GM18517 (cell line): ENCODE measurements around the gene TYW1B.
"Not testable (repeated sequence)": the region's sequence is repeated elsewhere in the genome, so short reads cannot be mapped to it uniquely, and the experiment has no call there.

Source experiments
- ATAC-seq: cut with Tn5 transposase; IDR thresholded peaks from one replicate; pipeline ENCODE4 v1.9.1; 2021; ENCODE audit warnings: mild to moderate bottlenecking, moderate library complexity; ENCODE audit not compliant: unreplicated experiment

The TYW1B gene

DNA sequence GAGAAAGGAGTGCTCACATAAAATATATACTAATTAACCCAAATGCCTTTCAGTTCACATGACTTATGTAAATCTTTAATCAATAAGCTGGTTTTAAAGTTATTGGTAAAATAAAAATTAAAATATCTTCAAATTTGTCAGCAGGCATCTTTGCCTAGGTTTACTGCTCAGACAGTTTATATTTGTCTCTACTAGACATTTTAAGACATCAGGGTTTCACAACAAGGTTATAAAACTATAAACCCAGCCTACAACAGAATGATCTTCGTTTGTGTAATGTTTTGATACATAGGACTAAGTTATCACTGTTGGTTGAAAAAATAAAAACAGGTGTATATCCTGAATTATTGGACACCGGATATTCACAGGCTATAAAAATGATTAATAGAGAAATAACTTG lies 67.4 kb downstream of the TYW1B start:
- ATAC-seq, result no peak

DNA sequence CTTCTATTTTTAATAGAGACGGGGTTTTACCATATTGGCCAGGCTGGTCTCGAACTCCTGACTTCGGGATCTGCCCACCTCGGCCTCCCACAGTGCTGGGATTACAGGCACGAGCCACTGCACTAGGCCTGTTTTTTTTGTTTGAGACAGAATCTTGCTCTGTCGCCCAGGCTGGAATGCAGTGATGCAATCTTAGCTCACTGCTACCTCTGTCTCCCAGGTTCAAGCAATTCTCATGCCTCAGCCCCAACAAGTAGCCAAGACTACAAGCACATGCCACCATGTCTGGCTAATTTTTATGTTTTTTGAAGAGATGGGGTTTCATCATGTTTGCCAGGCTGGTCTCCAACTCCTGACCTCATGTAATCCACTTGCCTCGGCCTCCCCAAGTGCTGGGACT lies 73.7 kb downstream of the TYW1B start:
- ATAC-seq, result no peak

DNA sequence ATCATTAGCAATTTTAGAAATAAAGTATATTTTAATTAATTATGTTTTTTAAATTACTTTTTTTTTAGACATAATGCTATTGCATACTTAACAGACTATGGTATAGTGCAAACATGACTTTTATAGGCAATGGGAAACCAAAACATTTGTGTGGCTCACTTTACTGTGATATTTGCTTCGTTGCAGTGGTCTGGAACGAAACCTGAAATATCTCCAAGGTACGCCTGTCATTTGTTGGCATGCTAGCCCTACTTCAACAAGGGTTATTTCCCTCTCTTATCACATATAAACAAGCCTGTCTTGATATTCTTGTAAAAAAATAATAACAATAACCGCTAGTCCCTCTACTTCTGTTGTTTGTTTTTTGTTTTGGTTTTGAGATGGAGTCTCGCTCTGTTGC lies 74.2 kb downstream of the TYW1B start:
- no peak for ATAC-seq

DNA sequence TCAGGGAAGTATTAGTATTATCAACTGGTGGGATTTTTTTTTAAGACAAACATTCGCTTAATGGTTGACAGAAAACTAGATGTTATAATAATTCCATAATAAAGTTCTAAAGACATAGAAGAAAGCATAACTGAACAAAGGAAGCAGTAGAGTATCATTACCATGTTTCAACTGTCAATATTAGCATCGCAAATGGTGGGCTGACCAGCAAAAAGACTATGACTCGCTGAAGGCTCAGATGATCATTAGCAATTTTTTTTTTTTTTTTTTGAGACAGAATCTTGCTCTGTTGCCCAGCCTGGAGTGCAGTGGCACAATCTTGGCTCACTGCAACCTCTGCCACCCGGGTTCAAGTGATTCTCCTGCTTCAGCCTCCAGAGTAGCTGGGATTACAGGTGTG lies 74.8 kb downstream of the TYW1B start:
- not testable (repeated sequence) for ATAC-seq

DNA sequence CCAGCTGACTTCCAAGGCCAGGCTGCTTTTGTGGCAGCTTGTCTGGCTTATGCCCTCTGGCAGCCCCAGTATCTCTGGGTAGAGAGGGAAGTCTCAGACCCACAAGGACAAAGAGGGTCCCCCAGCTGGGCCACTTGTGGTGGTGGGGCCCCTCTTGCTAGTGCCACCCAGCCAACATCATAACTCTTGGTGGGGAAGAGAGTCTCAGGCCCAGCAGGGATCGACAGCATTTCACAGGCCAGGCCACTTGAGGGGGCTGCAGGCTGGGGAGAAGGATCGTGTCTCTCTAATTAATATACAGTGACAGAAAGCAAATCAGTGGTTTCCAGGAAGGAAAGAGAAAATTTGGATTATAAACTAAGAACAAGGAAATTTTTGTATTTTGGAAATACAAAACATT lies 76.0 kb downstream of the TYW1B start:
- no peak for ATAC-seq

DNA sequence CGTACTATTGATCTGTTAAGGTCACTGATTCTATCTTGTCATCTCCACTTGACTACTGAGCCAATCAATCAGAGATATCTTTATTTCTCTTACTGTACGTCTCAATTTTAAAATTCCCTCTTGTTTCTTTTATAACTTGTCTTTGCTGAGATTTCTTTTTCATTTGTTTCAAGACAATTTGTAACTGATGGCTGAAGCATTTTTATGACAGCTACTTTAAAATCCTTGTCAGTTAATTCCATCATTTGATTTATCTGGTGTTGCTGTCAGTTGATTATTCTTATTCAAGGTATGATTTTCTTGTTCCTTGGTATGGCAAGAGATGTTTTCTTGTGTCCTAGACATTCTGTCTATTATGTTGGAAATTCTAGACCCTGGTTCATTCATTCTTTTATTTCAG lies 76.6 kb downstream of the TYW1B start:
- no peak for ATAC-seq

DNA sequence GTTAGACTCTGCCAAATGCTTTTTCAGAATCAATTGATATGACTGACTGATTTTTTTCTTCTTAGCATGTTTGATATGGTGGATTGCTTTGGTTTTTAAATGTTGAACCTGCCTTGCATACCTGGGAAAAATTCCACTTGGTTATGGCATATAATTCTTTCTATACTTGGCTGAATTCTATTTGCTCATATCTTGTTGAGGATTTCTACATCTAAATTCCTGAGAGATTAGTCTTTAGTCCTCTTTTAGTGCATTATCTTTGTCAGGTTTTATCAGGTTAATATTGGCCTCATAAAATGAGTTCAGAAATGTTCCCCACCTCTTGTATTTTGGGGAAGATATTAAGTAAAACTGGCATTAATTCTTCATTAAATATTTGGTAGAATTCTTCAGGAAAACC lies 79.4 kb downstream of the TYW1B start:
- not testable (repeated sequence) for ATAC-seq

DNA sequence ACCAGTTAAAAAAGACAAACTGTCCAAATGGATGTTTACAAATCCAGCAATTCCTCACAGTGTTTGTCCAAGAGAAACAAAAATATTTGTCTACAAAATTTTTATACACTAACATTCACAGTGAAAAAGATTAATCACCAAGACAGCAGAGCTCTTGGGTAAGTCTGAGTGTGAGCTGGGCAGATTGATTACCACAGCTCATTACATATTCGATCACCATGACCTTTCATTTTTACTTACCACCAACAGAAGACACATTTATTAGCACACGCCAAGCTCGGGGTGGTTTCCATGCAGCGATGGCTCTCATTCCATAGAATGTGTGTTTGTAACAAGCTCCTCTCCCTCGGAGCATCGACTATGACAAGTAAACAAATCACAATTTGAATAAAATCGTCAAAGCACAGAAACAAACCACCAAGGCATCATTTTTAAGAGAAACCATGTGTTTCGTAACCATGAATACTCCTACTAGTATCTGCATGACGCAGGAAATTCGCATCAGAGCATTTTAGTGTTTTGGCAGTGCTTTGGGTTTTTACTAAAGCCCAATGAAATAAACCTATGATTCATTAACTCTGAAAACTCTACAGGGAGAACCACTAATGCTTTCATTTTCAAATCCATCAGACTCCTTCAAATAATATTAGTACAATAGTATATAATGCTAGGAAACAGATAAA lies 83.6 kb downstream of the TYW1B start:
- ATAC-seq, result not testable (repeated sequence)

DNA sequence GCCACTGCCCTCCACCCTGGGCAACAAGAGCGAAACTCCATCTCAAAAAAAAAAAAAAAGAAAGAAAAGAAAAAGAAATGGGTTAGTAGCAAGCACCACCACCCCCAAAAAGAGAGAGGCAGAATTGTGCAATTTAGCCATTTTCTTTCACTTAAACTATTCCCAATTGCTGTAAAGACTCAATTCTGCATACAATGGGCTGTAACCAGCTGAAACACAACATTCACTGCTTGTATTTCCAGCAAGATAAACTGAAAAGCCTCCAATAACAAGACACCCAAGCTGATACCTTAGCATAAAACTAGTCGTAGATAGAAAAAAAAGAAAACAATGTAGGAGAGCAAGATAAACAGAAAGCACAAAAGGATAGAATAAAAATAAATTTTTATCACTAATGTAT lies 84.2 kb downstream of the TYW1B start:
- ATAC-seq, result not testable (repeated sequence)

DNA sequence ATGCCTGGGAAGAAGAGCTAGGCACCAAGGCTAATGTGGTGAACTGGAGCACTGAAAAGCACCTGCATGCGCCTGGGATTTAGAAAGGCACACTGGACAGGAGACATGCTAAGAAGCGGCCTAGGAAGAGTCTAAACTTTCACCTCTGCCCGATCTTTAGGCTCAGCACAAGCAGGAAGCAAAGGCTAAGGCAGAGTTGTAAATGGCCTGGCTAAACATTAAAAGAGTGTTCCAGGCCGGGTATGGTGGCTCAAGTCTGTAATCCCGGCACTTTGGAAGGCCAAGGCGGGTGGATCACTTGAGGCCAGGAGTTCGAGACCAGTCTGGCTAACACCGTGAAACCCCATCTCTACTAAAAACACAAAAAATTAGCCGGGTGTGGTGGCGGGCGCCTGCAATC lies 88.3 kb downstream of the TYW1B start:
- ATAC-seq, result not testable (repeated sequence)

DNA sequence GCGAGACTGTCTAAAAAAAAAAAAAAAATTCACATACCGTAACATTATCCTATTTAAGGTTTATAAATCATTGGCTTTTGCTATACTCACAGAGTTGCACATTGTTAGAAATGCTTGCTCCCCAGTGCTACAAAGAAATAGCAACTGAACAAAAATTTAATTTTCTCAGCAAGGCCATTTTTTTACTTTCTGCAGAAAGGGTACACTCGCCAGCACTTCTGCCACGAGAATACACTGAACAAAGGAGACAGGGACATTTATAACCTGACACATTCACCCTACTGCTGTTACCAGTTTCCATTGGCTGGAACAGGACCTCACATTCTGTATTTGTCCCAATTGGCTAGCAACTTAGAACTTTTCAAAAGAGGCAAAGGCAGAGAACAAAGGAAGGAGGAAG lies 92.1 kb downstream of the TYW1B start:
- not testable (repeated sequence) for ATAC-seq

DNA sequence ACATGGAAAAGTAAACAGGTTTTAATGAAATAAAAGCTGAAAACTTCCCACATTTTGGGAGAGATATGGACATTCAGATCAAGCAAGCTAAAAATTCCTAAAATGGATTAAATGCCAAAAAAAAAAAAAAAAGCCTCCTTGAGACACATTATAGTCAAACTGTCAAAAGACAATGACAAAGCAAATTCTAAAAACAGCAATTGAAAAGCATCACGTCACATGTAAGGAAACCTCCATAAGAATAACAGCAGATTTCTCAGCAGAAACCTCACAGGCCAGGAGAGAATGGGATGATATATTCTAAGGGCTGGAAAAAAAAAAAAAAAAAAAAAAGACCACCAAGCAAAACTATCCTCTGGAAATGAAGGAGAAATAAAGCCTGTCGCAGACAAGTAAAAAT lies 97.2 kb downstream of the TYW1B start:
- not testable (repeated sequence) for ATAC-seq

DNA sequence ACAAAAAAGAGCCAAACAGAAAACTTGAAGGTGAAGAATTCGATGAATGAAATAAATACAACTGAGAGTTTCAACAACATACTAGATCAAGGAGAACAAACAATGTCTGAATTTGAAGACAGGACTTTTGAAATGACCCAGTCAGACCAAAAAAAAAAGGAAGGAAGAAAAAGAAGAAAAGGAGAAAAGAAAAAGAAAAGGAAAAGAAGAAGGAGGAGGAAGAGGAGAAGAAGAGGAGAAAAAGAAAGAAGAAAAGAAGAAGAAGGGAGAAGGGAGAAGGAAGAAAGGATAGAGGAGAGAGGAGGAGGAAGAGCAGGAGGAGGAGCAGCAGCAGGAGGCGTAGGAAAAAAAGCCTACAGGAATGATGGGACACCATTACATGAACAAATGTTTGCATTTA lies 97.6 kb downstream of the TYW1B start:
- ATAC-seq, result not testable (repeated sequence)

DNA sequence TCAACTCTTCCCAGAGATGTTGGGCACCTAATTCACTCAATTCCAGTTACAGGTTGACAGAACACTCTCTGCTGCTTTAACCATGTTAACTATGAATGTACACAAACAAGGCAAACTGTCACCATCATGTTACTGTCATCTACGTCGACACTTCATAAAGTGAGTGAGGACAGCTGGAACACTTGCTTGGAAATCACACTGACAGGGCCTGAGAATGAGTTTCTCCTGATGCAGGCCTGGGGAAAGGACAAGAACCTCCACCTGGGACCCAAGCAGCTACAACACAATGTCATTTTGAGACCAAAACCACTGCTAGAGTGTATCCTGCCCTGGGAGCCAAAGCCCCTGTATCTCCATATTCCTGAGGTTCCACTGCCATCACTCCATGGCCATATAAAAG lies 98.9 kb downstream of the TYW1B start:
- ATAC-seq, result not testable (repeated sequence)

DNA sequence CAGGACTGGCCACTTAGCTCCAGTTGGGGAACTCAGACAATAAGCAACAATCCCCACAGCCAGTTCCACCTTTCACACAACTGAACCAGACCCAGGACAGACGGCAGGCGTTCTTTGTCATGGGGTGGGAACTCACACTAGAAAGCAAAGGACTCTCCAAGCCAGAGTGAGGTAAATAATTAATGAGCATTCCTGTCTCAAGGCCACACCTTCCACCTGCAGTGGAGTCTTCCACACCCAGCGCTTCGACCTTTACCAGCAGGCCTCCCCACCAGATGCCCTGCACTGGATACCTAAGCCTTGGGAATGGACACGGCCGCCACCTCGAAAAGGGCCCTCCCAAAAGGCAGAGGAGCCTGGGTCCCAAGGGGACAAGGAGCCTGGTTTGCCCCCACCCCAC lies 105.3 kb downstream of the TYW1B start:
- ATAC-seq, result not testable (repeated sequence)

DNA sequence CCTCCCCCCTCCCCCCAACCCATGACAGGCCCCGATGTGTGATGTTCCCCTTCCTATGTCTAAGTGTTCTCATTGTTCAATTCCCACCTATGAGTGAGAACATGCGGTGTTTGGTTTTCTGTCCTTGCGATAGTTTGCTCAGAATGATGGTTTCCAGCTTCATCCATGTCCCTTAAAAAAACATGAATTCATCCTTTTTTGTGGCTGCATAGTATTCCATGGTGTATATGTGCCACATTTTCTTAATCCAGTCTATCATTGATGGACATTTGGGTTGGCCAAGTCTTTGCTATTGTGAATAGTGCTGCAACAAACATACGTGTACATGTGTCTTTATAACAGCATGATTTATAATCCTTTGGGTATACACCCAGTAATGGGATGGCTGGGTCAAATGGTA lies 107.1 kb downstream of the TYW1B start:
- not testable (repeated sequence) for ATAC-seq

DNA sequence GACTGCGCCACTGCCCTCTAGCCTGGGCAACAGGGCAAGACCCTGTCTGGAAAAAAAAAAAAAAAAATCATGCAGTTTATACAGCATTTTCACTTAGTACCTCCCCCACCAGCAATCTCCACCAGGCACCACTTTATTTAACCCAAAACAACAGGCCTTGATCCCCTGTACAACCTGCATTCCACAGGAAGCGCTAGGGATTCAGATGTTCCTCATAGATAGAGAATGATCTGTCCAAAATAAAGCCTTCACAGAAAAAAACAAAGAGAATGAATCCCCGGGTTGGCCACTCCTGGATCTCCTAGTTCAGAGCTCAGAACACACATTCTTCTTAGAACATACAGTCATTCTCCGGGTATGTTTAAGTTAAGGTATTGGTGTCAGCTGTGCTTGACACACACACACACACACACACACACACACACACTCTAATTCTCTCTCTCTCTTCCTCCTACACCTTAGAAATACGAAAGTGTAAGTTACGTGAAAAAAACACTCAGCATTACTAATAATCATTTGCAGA lies 110.7 kb downstream of the TYW1B start:
- not testable (repeated sequence) for ATAC-seq

DNA sequence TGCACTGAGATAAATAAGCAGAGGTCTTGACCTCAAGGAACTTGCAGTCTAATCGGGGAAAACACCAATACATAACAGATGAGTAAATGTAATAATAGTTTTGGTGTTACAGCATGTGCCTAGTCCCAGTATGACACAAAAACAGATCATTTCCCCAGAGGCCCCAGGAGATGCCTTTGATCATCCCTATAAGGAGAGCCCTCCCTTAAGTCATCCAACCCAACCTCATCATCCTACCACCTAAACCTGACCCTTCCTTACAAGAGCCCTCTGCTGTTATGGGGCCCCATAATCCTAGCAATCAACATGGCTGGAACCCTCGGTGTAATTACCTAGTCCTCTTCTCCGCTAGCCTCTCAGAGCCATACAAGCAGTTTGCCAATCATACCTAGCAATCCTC lies 116.1 kb downstream of the TYW1B start:
- not testable (repeated sequence) for ATAC-seq

DNA sequence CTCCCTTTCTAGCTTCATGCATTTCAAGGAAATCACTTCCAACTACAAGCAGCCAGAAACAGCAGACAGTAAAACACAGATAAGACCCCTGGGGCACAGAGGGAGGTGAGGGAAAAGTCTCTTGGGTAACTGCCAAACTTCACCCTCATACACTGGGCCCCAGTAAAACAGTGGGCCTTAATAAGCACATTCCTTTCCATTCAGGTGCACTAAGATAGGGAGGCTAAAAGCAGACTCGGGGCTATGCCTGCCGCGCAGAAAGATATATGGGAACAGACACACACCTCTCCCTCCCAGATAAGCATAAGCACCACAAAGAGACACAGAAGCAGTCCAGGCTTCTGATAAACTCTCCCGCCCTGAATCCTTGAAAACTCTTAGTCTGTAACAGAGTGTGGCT lies 117.0 kb downstream of the TYW1B start:
- no peak for ATAC-seq

DNA sequence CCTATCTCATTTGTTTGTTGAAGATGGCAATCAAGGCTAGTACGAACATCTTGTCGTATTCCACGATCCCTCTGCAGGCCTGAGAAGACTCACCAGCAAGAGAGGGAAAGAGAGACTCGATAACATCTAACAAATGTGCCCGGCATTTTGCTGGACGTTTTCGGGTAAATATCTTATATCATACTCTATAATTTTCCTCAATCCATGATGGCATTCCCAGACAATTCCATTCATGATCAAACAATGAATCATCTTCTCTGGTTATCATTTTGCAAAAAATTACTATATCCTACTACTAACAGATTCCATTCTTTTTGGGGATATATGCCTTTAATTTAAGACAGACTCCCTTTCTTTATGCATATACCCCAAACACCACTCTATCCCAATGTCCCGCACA lies 118.1 kb downstream of the TYW1B start:
- no peak for ATAC-seq

DNA sequence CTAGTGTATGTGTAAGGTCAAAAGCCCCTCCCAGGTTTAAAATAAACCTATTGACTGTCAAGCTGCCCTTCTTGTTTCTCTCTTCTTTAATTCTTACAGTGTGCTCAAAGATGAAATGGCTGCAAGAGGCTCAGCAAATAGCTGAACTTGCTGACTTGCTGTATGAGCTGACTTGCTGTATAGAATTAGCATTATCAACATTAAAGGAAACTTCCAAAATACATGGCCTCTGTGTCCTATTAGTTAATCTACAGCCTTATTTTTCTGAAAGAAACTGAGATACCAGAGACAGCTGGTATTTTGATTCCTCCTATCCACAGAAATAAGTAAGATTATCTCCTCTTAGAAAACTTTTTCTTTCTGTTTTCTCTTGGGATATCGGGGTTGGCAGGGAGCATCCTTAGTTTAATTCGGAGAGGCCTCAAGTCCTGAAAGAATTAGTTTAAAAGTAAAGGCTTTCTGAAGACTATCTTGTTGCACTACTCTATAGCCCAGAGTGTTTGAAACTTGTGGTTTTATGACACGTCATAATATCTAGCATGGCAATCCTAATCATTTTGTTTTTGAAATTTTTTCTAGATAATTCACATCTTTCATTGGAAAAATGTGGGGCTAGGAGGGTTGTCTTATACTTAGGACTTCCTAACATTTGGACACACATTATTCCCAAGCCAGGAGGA lies 119.5 kb downstream of the TYW1B start:
- not testable (repeated sequence) for ATAC-seq

DNA sequence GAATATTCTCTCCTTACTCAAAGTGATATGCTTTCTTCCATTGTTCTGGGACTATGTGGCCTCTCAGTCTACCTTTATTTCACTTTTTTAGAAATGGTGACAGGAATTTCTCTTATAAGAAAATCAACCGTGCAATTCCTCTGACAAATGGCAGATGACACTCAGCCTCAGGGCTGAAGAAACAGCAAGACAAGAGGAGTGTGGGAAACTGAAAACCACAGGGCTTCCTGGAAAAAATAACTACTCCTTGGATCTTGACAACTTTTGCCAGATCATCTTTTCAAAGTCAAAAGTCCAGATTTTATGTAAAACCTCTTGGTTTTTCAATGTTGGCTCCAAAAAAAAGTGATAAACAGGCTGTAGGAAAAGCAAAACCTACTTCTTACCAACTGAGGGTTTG lies 121.5 kb downstream of the TYW1B start:
- no peak for ATAC-seq
